Activated CD4-positive, CD25-positive, alpha-beta regulatory T cell (primary cell): ENCODE results near the gene RIMBP3C.
"Not testable (repeated sequence)": the region's sequence is repeated elsewhere in the genome, so short reads cannot be mapped to it uniquely, and the experiment has no call there.

Experiments
- DNase-seq, 4 experiments: peaks; one replicate each; lab custom pipeline; 2025; lab: John Stamatoyannopoulos, UW

The RIMBP3C gene

DNA sequence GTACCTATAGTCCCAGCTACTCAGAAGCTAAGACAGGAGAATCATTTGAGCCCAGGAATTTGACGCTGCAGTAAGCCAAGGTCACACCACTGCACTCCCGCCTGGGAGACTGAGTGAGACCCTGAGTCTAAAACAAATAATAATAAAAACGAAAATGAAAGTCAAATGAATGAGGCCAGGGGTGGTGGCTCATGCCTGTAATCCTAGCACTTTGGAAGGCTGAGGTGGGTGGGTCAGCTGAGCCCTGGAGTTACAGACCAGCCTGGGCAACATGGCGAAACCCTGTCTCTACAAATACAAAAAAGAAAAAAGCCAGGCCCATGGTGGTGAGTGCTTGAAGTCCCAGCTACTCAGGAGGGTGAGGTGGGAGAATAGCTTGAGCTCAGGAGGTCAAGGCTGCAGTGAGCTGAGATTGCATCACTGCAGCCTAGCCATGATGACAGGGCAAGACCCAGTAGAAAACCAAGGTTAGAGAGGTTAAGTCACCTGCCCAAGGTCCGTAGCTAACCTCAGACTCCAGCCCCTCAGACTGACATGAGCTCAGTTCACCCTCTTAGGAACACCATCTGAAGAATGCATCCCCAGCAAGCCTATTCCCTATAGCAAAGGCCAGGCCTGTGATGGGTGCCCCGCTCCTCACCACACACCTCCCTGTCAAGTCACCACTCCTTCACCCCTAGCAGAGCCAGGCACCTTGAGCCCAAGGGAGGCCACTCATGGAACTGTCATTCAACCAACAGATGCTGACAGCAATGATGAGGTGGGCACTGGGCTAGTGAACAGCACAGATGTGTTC is 24.4 kb downstream of the RIMBP3C start:
- DNase-seq, result not testable (repeated sequence)

DNA sequence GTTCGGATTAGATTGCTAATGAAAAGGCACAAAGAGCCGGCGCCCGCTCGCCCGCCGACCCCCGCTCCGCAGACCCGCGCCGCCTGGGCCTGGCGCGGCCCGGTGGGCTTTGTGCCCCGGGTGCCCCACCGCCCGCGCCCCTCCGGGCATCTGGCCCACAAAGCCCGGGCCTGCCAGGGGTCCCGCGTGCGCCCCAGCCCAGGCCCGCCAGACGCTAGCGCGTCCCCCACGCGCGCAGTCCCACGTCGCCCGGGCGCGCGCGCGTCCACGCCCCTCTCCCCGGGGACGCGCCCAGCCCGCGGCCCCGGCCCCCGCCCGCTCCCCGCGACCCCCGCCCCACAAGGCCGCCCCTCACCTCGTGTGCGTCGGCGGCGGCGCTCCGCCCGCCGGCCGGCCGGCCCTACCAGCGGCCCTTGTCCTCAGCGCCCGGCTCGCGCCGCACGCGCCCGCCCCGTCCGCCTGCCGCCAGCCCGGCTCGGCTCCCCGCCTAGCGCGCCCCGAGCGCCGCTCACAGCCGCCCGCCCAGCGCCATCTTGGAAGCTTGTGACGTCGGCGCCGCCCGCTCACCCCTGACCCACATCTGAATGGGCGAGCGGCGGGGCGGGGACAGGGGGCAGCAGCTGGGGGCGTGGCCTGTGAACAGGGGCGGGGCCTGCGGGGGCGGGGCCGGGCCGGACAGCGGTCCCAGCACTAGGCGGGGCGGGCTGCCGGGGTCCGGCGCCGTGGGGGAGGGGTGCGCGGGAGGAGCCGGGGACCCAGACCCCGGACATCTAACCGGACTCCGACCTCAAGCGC is 34.1 kb downstream of the RIMBP3C start:
- not testable (repeated sequence) for DNase-seq

DNA sequence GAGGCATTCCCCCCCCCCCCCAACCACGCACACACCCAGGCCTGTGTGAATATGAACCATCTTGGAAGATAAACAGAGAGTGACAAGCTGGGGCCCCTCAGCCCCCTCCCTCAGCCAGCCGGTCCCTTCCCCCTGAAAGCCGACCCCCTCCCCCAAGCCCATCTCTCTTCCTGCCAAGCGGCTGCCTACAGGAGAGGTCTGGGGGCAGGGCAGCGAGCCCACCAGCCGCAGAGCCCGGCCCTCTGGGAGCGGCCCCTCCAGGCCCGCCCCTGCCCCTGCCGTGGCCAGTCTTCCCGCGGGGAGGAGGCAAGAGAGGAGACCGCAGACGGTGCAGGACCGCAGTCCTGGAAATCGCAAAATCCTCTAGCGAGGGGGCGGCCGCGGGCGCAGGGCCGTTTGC is 34.7 kb downstream of the RIMBP3C start:
- DNase-seq, result not testable (repeated sequence)

DNA sequence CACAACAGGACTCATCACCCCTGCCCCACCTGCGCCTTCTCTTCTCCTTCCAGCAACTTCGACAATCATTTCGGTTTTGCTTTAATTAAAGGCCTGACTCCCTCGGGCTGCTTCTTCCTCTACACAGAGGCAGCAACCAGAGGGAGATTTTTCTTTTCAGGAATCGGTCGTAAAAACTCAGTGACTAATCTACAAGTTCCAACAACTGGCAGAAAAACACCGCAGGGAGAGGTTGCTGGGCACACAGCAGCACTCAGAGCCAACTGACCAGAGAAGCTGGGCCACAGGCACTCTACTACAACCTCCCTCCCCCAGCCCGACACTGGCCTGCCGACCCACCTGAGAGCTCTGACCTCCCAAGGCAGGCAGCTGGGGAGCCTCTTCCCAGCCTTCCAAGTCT is 36.0 kb downstream of the RIMBP3C start:
- not testable (repeated sequence) for DNase-seq

DNA sequence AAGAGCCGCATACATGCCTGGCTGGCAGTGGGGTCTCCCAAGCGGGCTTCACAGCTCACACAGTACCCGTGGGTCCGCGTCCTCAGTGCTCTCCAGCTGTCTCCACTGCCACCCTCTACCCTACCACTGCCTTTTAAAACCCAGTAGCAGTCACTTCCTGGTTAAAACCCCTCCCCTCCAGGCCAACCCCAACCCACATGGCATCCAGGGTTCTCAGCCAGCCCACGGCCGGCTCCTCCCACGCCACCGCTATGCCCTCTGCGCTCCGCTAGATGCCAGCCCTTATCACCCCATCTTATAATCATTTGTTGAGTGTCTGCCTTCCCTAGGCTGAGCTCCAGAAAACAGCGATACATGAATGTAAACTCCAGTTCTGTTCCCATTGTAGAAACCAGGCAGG is 37.1 kb downstream of the RIMBP3C start:
- not testable (repeated sequence) for DNase-seq

DNA sequence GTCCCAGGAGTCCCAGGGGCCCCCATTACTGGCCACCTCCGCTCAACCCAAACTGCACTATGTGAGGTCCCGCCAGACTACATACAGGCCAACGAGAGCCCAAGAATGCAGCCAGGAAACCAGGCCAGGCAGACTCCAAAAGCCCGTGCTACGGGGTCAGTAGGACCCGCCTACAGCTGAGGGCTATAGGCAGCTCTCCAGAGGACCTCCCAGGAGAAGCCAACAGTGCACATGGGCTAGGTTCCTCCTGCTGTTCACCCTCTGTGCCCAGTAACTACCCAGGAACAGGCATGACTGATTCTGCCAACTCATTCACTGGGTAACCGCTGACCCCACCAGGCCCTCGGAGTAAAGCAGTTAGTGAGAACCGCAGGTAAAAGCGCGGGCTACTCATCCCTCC is 39.2 kb downstream of the RIMBP3C start:
- not testable (repeated sequence) for DNase-seq

DNA sequence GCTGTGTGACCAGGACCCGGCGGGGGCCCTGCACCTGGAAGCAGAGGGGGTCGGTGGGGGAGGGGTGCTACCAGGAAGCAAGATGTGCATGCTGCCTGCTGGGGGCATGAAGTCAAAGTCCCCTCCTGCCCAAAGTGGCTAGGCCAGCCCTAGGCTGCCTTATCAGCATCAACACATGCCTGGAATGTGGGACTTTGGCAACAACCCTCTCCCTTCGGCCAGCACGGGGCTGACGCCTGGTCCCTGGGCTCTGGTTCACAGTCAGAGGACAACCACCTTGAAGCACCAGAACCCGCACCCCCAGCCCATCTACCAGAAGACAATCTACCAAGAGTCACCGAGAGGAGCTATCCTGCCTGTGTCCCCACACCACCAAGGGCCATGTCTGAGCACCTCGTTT is 40.9 kb downstream of the RIMBP3C start:
- DNase-seq, result not testable (repeated sequence)

DNA sequence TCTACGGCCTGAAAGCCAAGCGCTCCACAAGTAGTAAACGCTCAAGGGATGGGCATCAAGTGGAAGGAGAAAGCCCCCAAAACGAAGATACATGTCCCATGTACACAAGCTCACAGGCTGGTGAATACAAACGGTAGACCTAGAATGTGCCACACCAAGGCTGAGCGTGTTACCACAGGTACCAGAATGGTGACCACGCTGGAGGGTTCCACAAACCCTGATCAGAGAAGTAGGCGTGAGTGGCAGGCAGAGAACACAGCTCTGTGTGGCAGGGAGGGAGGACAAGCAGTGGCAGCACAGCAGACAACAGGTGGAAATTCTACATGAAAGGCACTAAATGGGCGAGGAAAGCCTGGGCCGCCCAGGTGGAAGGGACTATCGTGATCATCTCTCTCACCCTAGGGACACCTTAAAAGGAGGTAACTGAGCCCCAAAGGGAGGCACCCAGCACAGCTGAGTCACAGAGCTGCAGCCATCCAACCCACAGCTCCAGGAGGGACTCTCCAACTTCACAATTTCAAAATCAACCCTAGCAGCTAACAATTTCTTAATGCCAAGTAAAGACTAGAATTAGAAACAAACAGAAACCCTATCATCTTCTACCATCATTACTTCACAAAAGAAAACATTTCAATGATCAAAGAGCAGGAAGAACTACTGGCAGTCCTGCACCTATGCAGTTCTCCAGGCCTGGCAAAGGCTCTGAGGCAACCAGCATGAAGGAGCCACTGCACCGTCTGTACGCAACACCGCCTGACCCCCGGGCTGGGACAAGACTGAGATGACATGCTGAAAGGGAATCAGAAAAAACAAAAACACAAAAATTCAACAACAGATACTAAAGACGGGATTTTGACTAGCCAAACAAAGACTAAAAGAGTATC is 51.4 kb downstream of the RIMBP3C start:
- not testable (repeated sequence) for DNase-seq

DNA sequence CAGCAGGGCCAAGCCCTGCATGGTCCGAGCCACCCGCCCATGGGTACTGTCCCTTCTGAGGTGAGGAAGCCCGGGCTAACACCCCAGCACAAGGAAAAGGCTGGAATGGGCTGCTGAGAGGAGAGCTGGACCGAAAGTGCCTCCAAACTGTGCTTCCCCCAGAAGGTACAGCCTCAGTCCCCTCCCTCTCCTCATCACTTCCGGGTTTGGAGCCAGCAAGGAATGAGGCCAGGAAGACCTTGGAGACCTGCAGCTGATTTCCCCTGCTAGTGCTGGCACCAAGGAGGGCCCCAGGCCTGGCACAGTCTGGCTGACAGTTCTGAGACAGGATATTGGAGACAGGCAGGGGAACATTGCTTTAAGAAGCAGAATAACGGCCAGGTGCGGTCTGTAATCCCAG is 52.8 kb downstream of the RIMBP3C start:
- not testable (repeated sequence) for DNase-seq

DNA sequence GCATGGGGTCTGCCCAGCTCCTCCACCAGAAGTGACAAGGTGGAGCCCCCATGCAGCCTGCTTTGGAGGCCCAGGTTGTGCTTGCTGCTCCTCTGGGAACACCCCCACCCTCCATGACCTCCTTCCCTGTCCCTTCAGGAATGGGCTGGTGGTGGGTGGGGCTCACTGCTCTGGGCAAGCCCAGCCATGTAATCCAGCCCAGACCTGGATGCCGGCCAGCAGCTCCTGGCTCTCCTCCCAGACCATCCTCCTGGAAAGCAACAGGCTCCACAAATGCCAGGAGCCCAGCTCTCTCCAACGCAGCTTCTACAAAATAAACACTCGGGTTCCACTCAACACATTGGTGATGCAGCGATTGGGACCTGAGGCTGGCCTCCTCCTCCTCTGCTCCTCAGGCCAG is 53.3 kb downstream of the RIMBP3C start:
- DNase-seq, result not testable (repeated sequence)
